Neural cell (in vitro differentiated cells): ENCODE data around the gene SPATA7. TPM values are rescaled to one million over a fixed set of nuclear protein-coding genes. Genes with fewer than 3 reads are reported as not detected.
A peak's percentile ranks its signal among the peaks of the same experiment; 100 is the strongest.

Experiments used
- H2AFZ ChIP-seq: fragments of 200-600, 300-800 bp; sonication (generic), shearing (Covaris generic); 2 replicates; pipeline ENCODE4 v1.6.0; 2014; ENCODE audit warnings: low read depth, mild to moderate bottlenecking, antibody characterized with exemption, low read length, moderate library complexity
- H3F3A ChIP-seq: fragments of 200-600 bp; shearing (Covaris generic); 2 replicates; pipeline ENCODE4 v1.6.1; 2016; ENCODE audit warnings: mild to moderate bottlenecking, moderate library complexity, mixed read lengths, antibody characterized with exemption, low read length; ENCODE audit not compliant: insufficient read depth, poor library complexity, severe bottlenecking
- H3K27ac ChIP-seq: fragments of 200-600, 300-800 bp; sonication (generic), shearing (Covaris generic); 2 replicates; pipeline ENCODE4 v1.5.1; 2014; ENCODE audit warnings: mild to moderate bottlenecking, low read length, moderate library complexity
- H3K27me3 ChIP-seq: fragments of 300-800, 200-600 bp; sonication (generic), shearing (Covaris generic); 2 replicates; pipeline ENCODE4 v1.6.0; 2014; ENCODE audit warnings: mild to moderate bottlenecking, low read depth, low read length, moderate library complexity; ENCODE audit not compliant: insufficient read depth
- H3K36me3 ChIP-seq: fragments of 300-800, 200-600 bp; sonication (generic), shearing (Covaris generic); 2 replicates; pipeline ENCODE4 v1.5.1; 2014; ENCODE audit warnings: mild to moderate bottlenecking, antibody characterized with exemption, low read length, moderate library complexity; ENCODE audit not compliant: insufficient read depth
- H3K4me2 ChIP-seq: fragments of 300-800, 200-600 bp; sonication (generic), shearing (Covaris generic); 2 replicates; pipeline ENCODE4 v1.6.0; 2014; ENCODE audit warnings: mild to moderate bottlenecking, low read length
- H3K4me3 ChIP-seq: fragments of 300-800, 200-600 bp; sonication (generic), shearing (Covaris generic); 2 replicates; pipeline ENCODE4 v1.5.1; 2014; ENCODE audit warnings: mild to moderate bottlenecking, low read length, moderate library complexity
- H3K79me2 ChIP-seq: fragments of 200-600 bp; shearing (Covaris generic); replicated peaks from 2 replicates; pipeline ENCODE4 v1.6.0; 2014; ENCODE audit warnings: mild to moderate bottlenecking, low read length, moderate library complexity; ENCODE audit not compliant: insufficient read depth
- H3K9ac ChIP-seq: fragments of 300-800, 200-600 bp; sonication (generic), shearing (Covaris generic); 2 replicates; pipeline ENCODE4 v1.6.1; 2016; ENCODE audit warnings: mild to moderate bottlenecking, low read length, mixed read lengths
- H3K9me2 ChIP-seq: fragments of 200-600 bp; shearing (Covaris generic); 2 replicates; pipeline ENCODE4 v1.6.1; 2016; ENCODE audit warnings: mild to moderate bottlenecking, low read length, mixed read lengths; ENCODE audit not compliant: insufficient read depth
- H3K9me3 ChIP-seq: fragments of 200-600, 300-800 bp; sonication (generic), shearing (Covaris generic); 2 replicates; pipeline ENCODE4 v1.6.1; 2016; ENCODE audit warnings: mild to moderate bottlenecking, mixed run types, low read length, moderate library complexity, mixed read lengths
- H4K20me1 ChIP-seq: fragments of 200-600 bp; shearing (Covaris generic); 2 replicates; pipeline ENCODE4 v1.6.1; 2016; ENCODE audit warnings: mild to moderate bottlenecking, mixed run types; ENCODE audit not compliant: insufficient read depth
- EP300 ChIP-seq: fragments of 450-650 bp; conservative IDR thresholded peaks from 2 replicates; pipeline ENCODE4 v1.6.1; 2014; ENCODE audit warnings: antibody characterized with exemption, mild to moderate bottlenecking, moderate library complexity; ENCODE audit not compliant: poor library complexity, severe bottlenecking
- EZH2 ChIP-seq: fragments of 200-600, 300-800 bp; shearing (Covaris generic), sonication (generic); IDR thresholded peaks from 2 replicates; pipeline ENCODE4 v1.6.1; 2014; ENCODE audit warnings: antibody characterized with exemption, low read length, borderline replicate concordance, mild to moderate bottlenecking; ENCODE audit not compliant: insufficient read depth, poor library complexity, severe bottlenecking
- MXI1 ChIP-seq: fragments of 450-650 bp; conservative IDR thresholded peaks from 2 replicates; pipeline ENCODE4 v1.6.1; 2014; ENCODE audit warnings: antibody characterized with exemption, mild to moderate bottlenecking; ENCODE audit not compliant: poor library complexity, severe bottlenecking
- POLR2AphosphoS5 ChIP-seq: IDR thresholded peaks from 2 replicates; pipeline ENCODE4 v1.6.1; 2012
- RAD21 ChIP-seq: fragments of 450-650 bp; conservative IDR thresholded peaks from 2 replicates; pipeline ENCODE4 v1.6.1; 2014; ENCODE audit warnings: antibody characterized with exemption, mild to moderate bottlenecking, moderate library complexity
- REST ChIP-seq: IDR thresholded peaks from 2 replicates; pipeline ENCODE4 v1.6.1; 2012; ENCODE audit warnings: borderline replicate concordance
- SMC3 ChIP-seq: fragments of 450-650 bp; conservative IDR thresholded peaks from 2 replicates; pipeline ENCODE4 v1.6.1; 2014; ENCODE audit warnings: antibody characterized with exemption, mild to moderate bottlenecking, moderate library complexity; ENCODE audit not compliant: poor library complexity
- TAF1 ChIP-seq: IDR thresholded peaks from 2 replicates; pipeline ENCODE4 v1.6.1; 2012; ENCODE audit warnings: low read depth
- polyA plus RNA-seq: library from polyadenylated mRNA; depleted of rRNA; stranded (reverse); fragments of >200 nt; gene quantifications from 2 replicates; pipeline ENCODE4 v1.2.3, GENCODE V29; 2014
- TF ChIP-seq, protein P1 (sequence below): fragments of 450-650 bp; IDR thresholded peaks from 2 replicates; pipeline ENCODE4 v1.5.1; 2014; ENCODE audit warnings: antibody characterized with exemption, mild to moderate bottlenecking, moderate library complexity; ENCODE audit not compliant: poor library complexity, severe bottlenecking

SPATA7 gene
- polyA plus RNA-seq, 1 donor from 2014 or later = 31.4 TPM

DNA sequence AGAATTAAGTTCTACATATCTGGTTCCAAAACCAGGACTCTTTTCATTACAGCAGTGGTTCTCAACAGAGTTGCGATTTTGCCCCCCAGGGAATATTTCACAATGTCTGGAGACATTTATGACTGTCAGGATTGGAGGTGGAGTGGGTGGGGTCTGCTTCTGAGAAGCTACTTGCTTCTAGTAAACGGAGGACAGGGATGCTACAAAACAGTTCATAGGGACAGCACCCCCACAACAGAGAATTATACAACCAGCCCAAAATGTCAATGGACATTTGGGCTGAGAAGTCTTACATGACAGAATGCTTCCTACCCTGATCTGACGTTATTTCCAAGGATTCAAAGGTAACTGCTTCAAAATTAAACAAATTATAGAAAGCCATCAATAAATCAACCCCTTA, 739 bp upstream of the SPATA7 start:
- no peaks in the 10 kb centered on the region for H4K20me1 ChIP-seq
- H3K27me3 ChIP-seq = no peaks in the 10 kb centered on the region
- H3K27ac ChIP-seq = no peak overlapping the region
- peak overlapping the region; percentile 96 for H3K9ac ChIP-seq
- H3K9me2 ChIP-seq = no peaks in the 10 kb centered on the region
- TF ChIP-seq, protein P1, sequence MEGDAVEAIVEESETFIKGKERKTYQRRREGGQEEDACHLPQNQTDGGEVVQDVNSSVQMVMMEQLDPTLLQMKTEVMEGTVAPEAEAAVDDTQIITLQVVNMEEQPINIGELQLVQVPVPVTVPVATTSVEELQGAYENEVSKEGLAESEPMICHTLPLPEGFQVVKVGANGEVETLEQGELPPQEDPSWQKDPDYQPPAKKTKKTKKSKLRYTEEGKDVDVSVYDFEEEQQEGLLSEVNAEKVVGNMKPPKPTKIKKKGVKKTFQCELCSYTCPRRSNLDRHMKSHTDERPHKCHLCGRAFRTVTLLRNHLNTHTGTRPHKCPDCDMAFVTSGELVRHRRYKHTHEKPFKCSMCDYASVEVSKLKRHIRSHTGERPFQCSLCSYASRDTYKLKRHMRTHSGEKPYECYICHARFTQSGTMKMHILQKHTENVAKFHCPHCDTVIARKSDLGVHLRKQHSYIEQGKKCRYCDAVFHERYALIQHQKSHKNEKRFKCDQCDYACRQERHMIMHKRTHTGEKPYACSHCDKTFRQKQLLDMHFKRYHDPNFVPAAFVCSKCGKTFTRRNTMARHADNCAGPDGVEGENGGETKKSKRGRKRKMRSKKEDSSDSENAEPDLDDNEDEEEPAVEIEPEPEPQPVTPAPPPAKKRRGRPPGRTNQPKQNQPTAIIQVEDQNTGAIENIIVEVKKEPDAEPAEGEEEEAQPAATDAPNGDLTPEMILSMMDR = no peak
- TF ChIP-seq RAD21 (no peak), REST (no peak), MXI1 (no peak)
- H3K36me3 ChIP-seq = no peaks in the 10 kb centered on the region
- H3F3A ChIP-seq = no peaks in the 10 kb centered on the region
- H3K4me3 ChIP-seq = peak overlapping the region; percentile 90
- H3K4me2 ChIP-seq = peak overlapping the region; percentile 75
- peak overlapping the region; percentile 88 for H2AFZ ChIP-seq
- H3K9me3 ChIP-seq = no peaks in the 10 kb centered on the region
- H3K79me2 ChIP-seq = peaks cover 21% of the 10 kb centered on the region

- TF ChIP-seq TAF1 (no peak), EP300 (no peak), SMC3 (no peak), POLR2AphosphoS5 (no peak), RAD21 (no peak), REST (no peak), MXI1 (no peak), EZH2 (no peak)
- TF ChIP-seq, protein P1 = no peak
- H3K4me3 ChIP-seq = peak overlapping the region; percentile 90
- no peaks in the 10 kb centered on the region for H4K20me1 ChIP-seq
- H3K27me3 ChIP-seq = no peaks in the 10 kb centered on the region
- H3F3A ChIP-seq = no peaks in the 10 kb centered on the region
- H2AFZ ChIP-seq = peak overlapping the region; percentile 88
- H3K27ac ChIP-seq = peak overlapping the region; percentile 92
- H3K79me2 ChIP-seq = peaks cover 21% of the 10 kb centered on the region
- H3K4me2 ChIP-seq = peak overlapping the region; percentile 92
- no peaks in the 10 kb centered on the region for H3K9me3 ChIP-seq
- no peaks in the 10 kb centered on the region for H3K36me3 ChIP-seq
- peak overlapping the region; percentile 96 for H3K9ac ChIP-seq
- H3K9me2 ChIP-seq = no peaks in the 10 kb centered on the region
Measured at GRCh38 chr14:88386256-88386794, 868 bp downstream of the SPATA7 start.
